Subcutaneous adipose tissue (tissue), 4 donors: ENCODE results near the gene KLHL8. TPM values are rescaled to one million over a fixed set of nuclear protein-coding genes. Genes with fewer than 3 reads are reported as not detected.

Source experiments
- total RNA-seq, 4 donors: library from RNA; depleted of rRNA; stranded (reverse); fragments of >200 nt; gene quantifications; one replicate each; pipeline ENCODE4 v1.1.0, GENCODE V29; 2016
- TF ChIP-seq, protein P1 (sequence below): fragments of 450-650 bp; IDR thresholded peaks from one replicate; pipeline ENCODE4 v1.5.1; 2016; ENCODE audit warnings: low read depth, mild to moderate bottlenecking, control low read depth, antibody characterized with exemption, moderate library complexity

The KLHL8 gene
- total RNA-seq, 4 donors from 2014 or later: 16.2 to 20.1 (median 17.6) TPM

- TF ChIP-seq, protein P1, sequence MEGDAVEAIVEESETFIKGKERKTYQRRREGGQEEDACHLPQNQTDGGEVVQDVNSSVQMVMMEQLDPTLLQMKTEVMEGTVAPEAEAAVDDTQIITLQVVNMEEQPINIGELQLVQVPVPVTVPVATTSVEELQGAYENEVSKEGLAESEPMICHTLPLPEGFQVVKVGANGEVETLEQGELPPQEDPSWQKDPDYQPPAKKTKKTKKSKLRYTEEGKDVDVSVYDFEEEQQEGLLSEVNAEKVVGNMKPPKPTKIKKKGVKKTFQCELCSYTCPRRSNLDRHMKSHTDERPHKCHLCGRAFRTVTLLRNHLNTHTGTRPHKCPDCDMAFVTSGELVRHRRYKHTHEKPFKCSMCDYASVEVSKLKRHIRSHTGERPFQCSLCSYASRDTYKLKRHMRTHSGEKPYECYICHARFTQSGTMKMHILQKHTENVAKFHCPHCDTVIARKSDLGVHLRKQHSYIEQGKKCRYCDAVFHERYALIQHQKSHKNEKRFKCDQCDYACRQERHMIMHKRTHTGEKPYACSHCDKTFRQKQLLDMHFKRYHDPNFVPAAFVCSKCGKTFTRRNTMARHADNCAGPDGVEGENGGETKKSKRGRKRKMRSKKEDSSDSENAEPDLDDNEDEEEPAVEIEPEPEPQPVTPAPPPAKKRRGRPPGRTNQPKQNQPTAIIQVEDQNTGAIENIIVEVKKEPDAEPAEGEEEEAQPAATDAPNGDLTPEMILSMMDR: no peak
These were observed 99.8 kb downstream of the KLHL8 start for GRCh38 chr4:87120411-87121162.

DNA sequence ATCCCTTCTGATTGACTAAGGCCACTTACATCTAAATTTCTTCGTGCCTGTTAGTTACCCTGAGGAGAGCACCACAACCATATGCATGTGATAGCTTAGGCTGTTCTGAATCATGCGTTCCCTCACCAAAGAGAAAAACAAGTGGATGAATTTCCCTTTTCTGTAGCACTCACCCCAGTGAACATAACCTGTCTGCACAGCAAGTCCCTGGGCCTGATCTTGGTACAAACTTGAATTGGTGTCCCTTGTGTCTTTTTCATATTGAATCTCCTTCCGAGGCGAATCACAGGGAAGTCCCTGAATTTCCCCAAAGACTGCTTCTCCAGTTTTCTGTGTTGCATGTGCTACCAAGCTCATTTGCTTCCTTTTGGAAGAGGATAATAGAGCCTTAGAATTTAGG is 100.4 kb downstream of the KLHL8 start:
- TF ChIP-seq, protein P1: no peak

DNA sequence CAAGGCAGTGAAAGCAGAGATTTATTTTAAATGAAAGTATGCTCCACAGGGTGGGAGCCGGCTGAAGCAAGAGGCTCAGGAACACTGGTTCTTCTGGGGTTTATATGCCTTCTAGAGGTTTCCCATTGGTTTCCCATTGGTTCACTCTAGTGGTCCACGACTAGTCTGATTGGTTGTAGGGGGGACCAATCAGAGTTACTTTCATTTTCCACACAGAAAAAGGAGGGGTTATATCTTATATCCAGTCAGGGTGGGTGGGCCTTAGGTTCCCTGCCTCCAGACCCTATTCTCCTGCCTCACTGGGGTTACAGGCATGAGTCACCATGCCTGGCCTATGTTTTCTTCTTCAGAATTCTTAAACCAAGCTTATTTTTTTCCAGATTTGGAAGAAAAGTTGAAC is 101.6 kb downstream of the KLHL8 start:
- TF ChIP-seq, protein P1: no peak

GRCh38 chr4:87118421-87118820 is 102.0 kb downstream of the KLHL8 start:
- TF ChIP-seq, protein P1: no peak

- TF ChIP-seq, protein P1: no peak
These were observed 102.7 kb downstream of the KLHL8 start for GRCh38 chr4:87117732-87118075.

DNA sequence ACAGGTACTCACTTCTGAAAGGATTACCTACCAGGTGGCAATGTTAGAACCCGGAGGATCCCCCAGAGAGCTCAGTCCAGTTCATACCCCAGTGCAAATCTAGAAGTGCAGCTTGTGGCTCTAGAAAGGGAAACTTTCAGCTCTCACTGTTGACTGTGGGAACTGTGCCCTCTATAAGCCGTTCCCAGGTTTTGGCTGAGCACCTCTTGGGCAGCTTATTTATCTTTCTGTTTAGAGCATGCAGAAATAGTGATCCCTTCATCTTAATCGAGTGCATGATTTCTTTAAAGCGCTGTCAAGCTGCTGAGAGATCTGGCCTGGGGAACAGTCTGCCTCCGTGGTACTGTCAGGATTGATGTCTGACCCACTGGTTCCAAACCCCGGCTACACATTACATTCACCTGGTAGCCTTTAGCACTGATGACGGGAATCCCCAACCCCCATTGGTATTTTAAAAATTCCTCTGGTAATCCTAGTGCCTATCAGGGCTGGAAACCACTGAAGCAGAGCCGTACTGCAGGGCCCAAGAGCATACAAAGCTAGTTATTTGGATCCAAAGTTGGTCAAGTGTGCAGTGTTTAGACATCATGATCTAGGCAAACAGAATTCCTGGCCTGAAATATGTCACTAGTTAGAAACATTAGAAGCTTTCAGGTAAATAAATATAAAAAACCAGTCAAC is 103.2 kb downstream of the KLHL8 start:
- TF ChIP-seq, protein P1: no peak

GRCh38 chr4:87116231-87116630 is 104.2 kb downstream of the KLHL8 start:
- TF ChIP-seq, protein P1: no peak
